Measurements from ENCODE around the gene KRTAP9-4.
"Not testable (repeated sequence)": the region's sequence is repeated elsewhere in the genome, so short reads cannot be mapped to it uniquely, and the experiment has no call there.

Gene KRTAP9-4, protein sequence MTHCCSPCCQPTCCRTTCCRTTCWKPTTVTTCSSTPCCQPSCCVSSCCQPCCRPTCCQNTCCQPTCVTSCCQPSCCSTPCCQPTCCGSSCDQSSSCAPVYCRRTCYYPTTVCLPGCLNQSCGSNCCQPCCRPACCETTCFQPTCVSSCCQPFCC

DNA sequence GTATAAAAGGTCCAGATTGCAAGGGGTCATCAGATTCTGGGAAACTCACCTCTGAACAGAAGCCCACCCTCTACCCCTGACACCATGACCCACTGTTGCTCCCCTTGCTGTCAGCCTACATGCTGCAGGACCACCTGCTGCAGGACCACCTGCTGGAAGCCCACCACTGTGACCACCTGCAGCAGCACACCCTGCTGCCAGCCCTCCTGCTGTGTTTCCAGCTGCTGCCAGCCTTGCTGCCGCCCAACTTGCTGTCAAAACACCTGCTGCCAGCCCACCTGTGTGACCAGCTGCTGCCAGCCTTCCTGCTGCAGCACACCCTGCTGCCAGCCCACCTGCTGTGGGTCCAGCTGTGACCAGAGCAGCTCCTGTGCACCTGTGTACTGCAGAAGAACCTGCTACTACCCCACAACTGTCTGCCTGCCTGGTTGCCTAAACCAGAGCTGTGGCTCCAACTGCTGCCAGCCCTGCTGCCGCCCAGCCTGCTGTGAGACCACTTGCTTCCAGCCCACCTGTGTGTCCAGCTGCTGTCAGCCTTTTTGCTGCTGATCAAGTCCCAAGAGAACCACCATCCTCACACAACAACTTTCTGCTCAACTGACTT lies at the start of gene KRTAP9-4:
TSS of gene KRTAP9-4 (plus strand) at position 51 of the 604 bp plus-strand sequence. CDS start at position 85, 34 bp downstream.
- not testable (repeated sequence) for DNase-seq

DNA sequence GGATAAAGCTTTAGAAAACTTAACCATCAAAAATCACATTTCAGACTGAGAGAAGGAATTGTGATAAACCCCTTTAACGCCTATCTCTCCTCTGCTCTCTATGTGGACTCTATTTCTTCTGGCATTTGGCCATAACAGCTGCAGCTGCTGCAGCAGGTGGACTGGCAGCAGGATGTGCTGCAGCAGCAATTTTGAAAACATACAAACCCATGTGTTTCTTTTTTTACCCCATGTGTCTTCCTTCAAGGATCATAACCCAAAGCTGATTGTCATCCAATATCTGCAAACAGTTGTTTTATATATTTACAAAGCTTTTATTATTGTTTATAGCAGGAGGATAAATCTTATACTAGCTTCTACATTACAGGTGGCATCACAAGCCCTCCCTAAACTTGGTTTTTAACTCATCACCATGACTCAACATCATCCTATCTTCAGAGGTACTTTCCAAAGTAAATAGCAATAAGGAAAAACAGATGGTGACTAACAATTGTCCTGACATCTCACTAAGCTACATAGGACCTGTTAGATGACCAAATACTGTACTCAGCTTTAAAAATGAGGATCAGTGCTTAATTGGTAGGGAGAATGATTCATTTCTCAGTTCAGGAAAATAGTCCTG lies 37.5 kb upstream of the KRTAP9-4 start:
- DNase-seq, result no peak

DNA sequence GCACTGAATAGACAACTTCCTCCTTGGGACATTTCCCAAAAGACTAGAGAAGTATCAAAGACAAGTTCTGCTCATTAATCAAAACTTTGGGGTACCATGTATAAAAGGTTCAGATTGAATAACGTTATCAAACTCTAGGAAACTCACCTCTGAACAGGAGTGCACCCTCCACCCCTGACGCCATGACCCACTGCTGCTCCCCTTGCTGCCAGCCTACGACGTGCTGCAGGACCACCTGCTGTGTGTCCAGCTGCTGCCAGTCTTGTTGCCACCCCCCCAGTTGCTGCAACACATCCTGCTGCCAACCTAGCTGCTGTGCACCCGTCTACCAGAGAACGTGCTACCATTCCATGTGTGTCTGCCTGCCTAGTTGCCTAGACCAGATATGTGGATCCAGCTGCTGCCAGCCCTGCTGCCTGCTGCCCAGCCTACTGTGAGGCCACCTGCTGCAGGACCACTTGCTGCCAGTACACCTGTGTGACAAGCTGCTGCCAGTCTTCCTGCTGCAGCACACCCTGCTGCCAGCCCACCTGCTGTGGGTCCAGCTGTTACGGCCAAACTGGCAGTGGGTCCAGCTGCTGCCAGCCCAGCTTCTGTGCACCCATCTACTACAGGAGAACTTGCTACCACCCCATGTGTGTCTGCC lies 36.8 kb upstream of the KRTAP9-4 start:
- no peak for DNase-seq

DNA sequence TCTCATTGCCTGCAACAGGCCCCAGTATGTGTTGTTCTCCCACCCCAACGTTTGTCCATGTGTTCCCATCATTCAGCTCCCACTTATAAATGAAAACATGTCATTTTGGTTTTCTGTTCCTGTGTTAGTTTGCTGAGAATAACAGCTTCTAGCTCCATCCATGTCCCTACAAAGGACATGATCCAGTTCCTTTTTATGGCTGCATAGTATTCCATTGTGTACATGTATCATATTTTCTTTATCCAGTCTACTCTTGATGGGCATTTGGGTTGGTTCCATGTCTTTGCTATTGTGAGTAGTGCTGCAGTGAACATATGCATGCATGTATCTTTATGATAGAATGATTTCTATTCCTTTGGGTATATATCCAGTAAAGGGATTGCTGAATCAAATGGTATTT lies 33.8 kb upstream of the KRTAP9-4 start:
- DNase-seq, result no peak

DNA sequence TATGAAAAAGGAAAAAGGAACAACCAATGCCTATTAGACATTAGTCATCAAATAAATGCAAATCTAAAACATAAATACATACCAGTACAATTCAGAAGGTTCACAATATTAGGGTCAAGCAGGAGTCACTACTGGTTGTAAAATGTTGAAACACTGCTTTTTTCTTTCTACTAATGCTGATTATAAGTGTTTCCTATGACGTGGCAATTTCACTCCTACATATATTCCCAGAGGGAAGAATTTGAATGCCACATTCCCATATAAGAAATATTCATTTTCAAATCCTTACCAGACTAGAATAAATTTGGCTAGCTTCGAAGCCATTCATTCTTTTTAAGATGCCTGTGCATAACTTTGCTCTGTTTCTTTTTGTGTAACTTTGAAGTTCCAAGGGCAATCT lies 25.7 kb upstream of the KRTAP9-4 start:
- no peak for DNase-seq

DNA sequence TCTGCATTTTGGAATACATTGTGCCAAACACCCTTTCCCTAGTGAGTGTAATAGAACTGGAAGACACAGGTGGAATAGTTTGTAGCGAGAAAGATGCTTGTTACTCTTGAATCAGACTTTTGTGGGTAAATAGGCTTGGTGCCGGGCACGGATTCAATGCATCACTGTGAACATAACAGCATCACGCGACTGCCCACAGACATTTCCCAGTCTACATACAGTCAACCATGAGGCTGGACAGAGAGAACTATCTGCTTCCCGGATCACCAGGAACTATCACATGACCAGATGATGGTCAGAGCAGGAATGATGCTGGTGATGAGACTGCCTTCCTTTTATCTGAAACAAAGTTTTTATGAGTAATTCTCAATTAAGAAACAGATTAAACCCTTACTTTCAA lies 23.4 kb upstream of the KRTAP9-4 start:
- no peak for DNase-seq

DNA sequence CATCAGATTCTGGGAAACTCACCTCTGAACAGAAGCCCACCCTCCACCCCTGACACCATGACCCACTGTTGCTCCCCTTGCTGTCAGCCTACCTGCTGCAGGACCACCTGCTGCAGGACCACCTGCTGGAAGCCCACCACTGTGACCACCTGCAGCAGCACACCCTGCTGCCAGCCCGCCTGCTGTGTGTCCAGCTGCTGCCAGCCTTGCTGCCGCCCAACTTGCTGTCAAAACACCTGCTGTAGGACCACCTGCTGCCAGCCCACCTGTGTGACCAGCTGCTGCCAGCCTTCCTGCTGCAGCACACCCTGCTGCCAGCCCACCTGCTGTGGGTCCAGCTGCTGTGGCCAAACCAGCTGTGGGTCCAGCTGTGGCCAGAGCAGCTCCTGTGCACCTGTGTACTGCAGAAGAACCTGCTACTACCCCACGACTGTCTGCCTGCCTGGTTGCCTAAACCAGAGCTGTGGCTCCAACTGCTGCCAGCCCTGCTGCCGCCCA lies 22.8 kb upstream of the KRTAP9-4 start, which contains the start of gene KRTAP9-2:
TSS of gene KRTAP9-2 (plus strand) at position 51 of the 498 bp plus-strand sequence. CDS start at position 58, 7 bp downstream.
- DNase-seq, result not testable (repeated sequence)

DNA sequence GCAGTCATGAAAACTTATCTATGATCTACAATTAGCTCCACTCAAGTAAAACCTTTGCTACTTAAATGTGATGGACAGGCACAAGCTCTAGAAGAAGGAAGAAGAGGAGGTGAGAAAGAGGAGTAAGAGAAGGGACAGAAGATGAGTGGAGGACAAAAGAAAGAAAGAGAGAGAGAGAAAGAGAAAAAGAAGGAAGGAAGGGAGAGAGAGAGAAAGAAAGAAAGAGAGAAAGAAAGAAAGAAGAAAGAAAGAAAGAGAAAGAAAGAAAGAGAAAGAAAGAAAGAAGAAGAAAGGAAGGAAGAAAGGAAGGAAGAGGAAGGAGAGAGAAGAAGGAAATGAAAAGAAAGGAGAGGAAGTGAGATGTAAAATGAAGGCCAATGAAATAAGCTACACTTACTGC lies 19.4 kb upstream of the KRTAP9-4 start:
- no peak for DNase-seq

DNA sequence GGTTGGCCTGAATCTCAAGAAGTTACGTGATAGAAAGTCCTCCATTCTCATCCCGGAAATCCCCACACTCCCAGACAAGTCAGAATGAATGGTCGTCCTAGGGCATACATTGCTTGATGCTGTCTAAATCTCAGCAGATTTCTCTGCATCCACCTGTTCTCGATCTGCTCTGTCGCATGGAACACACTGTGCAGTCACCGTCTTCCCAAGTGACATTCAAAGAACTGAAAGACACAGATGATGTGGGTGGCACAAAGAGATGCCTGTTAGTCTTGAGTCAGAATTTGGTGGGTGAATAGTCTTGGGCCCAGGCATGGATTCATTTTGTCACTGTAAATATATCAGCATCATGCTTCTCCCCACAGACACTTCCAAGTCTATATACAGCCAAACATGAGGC lies 17.8 kb upstream of the KRTAP9-4 start:
- DNase-seq, result no peak

DNA sequence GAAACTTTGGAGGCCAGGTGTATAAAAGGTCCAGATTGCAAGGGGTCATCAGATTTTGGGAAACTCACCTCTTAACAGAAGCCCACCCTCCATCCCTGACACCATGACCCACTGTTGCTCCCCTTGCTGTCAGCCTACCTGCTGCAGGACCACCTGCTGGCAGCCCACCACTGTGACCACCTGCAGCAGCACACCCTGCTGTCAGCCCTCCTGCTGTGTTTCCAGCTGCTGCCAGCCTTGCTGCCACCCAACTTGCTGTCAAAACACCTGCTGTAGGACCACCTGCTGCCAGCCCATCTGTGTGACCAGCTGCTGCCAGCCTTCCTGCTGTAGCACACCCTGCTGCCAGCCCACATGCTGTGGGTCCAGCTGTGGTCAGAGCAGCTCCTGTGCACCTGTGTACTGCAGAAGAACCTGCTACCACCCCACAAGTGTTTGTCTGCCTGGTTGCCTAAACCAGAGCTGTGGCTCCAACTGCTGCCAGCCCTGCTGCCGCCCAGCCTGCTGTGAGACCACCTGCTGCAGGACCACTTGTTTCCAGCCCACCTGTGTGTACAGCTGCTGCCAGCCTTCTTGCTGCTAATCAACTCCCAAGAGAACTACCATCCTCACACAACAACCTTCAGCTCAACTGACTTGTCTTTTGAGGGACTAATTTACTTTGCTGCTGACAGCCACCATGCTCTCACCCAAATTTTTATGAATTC lies 16.9 kb upstream of the KRTAP9-4 start, which contains the start of gene KRTAP9-3:
TSS of gene KRTAP9-3 (plus strand) at position 51 of the 707 bp plus-strand sequence. CDS start at position 104, 53 bp downstream.
- DNase-seq, result not testable (repeated sequence)

DNA sequence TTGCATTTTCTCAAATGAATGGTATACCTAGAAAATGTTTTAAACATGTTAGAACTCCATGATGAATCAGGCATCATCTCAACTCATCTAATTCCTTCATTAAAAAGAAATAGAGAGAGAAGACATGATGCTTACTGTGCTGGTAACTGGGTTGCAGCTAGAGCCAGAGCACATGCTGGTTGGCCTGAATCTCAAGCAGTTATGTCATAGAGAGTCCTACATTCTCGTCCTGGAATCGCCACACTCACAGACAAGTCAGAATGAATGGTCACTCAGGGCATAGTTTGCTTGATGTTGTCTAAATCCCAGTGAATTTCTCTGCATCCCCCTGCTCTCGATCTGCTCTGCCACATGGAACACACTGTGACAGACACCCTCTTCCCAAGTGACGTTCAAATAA lies 12.4 kb upstream of the KRTAP9-4 start:
- not testable (repeated sequence) for DNase-seq

DNA sequence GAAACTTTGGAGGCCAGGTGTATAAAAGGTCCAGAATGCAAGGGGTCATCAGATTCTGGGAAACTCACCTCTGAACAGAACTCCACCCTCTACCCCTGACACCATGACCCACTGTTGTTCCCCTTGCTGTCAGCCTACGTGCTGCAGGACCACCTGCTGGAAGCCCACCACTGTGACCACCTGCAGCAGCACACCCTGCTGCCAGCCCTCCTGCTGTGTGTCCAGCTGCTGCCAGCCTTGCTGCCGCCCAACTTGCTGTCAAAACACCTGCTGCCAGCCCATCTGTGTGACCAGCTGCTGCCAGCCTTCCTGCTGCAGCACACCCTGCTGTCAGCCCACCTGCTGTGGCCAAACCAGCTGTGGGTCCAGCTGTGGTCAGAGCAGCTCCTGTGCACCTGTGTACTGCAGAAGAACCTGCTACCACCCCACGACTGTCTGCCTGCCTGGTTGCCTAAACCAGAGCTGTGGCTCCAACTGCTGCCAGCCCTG lies 11.5 kb upstream of the KRTAP9-4 start, which contains the start of gene KRTAP9-8:
TSS of gene KRTAP9-8 (plus strand) at position 51 of the 489 bp plus-strand sequence. CDS start at position 104, 53 bp downstream.
- not testable (repeated sequence) for DNase-seq

DNA sequence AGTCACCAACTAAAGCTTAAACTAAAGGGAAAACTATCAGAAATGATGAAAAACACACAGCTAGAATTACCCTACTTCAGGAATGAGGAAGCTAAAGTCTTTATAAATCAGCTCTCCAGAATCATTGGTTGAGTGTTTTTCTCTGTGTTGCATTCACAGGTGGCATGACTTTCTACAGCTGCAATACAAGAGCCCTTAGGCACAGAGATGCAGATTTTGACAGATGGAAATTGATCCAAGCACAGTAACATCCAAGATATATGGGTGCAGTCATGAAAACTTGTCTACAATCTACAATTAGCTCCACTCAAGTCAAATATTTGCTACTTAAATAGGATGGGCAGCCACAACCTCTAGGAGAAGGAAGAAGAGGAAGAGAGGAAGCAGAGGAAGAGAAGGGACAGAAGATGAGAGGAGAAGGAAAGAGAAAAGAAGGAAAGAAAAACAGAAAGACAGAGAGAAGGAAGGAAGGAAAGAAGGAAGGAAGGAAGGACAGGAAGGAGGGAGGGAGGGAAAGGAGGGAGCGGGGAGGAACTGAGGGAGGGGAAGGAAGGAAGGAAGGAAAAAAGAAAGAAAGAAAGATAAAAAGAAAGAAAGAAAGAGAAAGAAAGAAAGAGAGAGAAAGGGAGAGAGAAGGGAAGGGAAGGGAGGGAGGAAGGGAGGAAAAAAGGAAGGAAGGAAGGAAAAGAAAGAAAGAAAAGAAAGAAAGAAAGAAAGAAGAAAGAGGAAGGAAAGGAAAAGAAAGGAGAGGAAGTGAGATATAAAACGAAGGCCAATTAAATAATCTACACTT lies 2.3 kb upstream of the KRTAP9-4 start:
- not testable (repeated sequence) for DNase-seq

DNA sequence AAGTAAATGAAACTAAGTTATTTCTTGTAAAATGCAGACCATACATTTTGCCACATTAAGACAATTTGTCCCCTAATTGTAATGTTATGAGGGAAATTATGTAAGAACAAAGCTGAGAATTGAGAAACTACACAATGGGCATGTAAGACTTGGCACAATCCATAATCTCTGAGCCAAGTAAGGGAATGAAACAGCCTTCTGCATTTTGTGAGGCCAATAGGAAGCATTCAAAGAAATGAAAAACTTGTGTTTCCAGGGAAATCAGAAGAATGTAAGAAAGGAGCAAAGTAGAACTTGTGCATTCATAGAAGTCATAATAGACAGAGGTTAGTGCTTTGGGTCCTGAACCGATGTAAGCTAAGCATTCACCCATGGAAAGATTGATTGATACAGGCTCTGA lies 1.8 kb downstream of the KRTAP9-4 start:
- DNase-seq, result no peak

DNA sequence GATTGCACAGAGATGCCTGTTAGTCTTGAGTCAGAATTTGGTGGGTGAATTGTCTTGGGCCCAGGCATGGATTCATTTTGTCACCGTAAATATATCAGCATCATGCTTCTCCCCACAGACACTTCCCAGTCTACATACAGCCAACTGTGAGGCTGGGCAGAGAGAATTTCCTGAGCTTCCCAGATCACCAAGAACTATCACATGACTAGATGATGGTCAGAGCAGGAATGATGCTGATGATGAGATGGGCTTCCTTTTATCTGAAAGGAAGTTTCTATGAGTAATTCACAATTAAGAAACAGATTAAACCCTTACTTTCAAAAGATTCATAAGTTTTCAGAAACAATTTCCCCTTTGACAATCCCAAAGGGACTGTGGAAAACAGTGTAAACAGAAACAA lies 5.4 kb downstream of the KRTAP9-4 start:
- no peak for DNase-seq

DNA sequence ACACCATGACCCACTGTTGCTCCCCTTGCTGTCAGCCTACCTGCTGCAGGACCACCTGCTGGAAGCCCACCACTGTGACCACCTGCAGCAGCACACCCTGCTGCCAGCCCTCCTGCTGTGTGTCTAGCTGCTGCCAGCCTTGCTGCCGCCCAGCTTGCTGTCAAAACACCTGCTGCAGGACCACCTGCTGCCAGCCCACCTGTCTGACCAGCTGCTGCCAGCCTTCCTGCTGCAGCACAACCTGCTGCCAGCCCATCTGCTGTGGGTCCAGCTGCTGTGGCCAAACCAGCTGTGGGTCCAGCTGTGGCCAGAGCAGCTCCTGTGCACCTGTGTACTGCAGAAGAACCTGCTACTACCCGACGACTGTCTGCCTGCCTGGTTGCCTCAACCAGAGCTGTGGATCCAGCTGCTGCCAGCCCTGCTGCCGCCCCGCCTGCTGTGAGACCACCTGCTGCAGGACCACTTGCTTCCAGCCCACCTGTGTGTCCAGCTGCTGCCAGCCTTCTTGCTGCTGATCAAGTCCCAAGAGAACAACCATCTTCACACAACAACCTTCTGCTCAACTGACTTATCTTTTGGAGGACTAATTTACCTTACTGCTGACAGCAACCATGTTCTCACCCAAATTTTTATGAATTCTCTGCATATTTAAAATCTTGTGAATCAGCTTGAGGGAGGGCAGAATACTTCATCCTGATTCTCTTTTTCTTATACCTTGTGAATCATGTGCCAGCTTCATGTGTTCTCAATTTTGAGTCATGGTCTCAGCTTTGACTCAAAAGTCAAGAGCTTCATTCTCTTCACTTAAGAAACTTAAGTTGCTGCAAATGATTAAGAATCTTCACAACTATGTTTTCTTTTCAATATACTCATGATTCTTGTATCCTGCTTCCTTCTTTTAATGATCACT lies 6.1 kb downstream of the KRTAP9-4 start, which contains the start of gene KRTAP9-9:
TSS of gene KRTAP9-9 (plus strand) at position 4 of the 910 bp plus-strand sequence.
- DNase-seq, result not testable (repeated sequence)

DNA sequence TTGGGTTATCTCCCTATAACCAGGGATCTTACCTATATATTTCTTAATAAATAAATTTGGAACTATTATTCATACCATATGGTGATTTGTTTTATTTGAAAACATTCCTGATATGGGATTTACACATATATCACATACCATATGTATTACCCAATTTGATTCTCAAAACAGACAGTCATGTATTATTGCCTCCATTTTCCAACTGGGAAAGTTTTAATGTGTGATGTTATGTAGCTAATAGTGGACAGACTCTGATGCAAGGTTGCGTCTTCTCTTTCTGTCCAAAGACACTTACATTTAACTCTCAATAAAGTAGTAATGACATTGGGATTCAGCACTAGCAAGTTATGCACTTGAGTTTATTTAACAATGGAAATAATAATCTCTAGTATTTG lies 6.8 kb downstream of the KRTAP9-4 start:
- DNase-seq, result no peak

DNA sequence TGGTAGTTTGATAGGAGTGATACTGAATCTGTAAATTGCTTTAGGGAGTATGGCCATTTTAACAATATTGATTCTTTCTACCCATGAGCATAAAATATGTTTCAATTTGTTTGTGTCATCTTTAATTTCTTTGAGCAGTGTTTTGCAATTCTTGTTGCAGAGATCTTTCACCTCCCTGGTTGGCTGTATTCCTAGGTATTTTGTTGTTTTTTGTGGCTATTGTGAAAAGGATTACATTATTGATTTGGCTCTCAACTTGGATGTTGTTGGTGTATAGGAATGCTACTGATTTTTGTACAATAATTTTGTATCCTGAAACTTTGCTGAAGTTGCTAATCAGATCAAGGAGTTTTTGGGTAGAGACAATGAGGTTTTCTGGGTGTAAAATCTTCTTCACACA lies 8.9 kb downstream of the KRTAP9-4 start:
- no peak for DNase-seq

DNA sequence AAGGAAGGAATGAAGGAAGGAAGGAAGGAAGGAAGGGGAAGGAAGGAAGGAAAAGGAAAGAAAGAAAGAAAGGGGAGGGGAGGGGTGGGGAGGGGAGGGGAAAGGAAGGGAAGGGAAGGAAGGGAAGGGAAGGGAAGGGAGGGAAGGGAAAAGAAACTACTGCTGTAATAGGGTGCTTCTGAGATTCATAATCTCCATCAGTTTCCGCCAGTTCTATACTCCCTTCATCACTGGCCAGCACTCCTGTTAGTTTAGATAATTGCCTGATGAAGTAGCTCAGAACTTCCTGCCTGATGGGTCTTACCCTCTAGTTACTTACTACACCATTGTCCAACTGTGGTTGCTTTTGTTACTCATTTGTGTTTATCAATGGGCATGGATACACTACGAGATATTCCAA lies 13.7 kb downstream of the KRTAP9-4 start:
- DNase-seq, result no peak

DNA sequence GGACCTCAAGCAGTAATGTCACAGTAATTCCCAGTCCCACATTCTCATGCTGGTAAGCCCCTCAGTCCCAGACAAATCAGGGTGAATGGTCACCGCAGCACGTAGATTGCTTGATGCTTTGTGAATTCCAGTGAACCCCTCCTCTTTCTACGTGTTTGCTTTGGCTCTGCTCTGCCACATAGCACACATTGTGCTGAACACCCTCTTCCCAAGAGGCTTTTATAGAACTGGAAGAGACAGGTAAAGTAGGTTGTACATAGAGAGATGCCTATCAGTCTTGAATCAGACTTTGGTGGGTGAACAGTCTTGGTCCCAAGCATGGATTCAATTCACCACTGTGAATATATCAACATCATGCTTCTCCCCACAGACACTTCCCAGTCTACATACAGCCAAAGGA lies 15.1 kb downstream of the KRTAP9-4 start:
- DNase-seq, result no peak
